ENCODE data around the gene RESP18.
A peak's percentile ranks its signal among the peaks of the same experiment; 100 is the strongest.

The RESP18 gene

DNA sequence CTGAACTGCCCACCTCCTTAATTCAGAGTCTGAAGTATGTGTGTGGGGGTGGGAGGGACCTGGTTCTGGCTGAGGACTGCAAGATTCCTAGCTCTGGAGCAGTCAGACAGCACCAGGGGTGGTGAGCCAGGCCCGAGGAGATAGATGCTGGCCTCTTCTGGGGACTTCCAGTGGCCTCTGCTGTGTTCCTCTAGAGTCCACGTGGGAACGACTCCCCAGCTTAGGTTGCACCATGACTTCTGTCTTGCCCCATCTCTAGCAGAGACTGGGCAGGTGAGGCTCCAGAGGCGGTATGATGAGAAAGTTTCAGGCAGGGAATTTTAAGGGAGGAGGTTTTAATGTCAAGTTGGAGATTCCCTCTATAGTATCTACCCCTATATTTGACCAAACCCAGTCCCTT lies 22.0 kb upstream of the RESP18 start:
- no peak overlapping the region for H3K27ac ChIP-seq (ENCODE audit: extremely low read depth, low read depth, low read length)
- no peaks in the 10 kb centered on the region for H3K9me3 ChIP-seq (ENCODE audit: control insufficient read depth, insufficient read depth, low read depth, low read length)
- no peaks in the 10 kb centered on the region for H3K36me3 ChIP-seq (ENCODE audit: control insufficient read depth in 2 of 2, insufficient read depth in 1 of 2, low read length in 2 of 2)
- H3K4me3 ChIP-seq (ENCODE audit: low read depth, low read length): no peak overlapping the region
- ChIA-PET POLR2A (no interaction called here), CTCF (interaction anchor here (0.6 to 1.5 kb wide), 4 partner anchors 24 to 557 kb away, joined by 3 to 7 read pairs (median 4); no protein-coding TSS in a partner anchor)
- no peak for TF ChIP-seq ZNF391 (tag by site-specific recombination; IDR thresholded peaks at IDR 0.05; ENCODE audit: borderline replicate concordance, low read depth)
- peaks cover 7% of the 10 kb centered on the region for H3K4me1 ChIP-seq (ENCODE audit: control insufficient read depth, insufficient read depth, low read length)

DNA sequence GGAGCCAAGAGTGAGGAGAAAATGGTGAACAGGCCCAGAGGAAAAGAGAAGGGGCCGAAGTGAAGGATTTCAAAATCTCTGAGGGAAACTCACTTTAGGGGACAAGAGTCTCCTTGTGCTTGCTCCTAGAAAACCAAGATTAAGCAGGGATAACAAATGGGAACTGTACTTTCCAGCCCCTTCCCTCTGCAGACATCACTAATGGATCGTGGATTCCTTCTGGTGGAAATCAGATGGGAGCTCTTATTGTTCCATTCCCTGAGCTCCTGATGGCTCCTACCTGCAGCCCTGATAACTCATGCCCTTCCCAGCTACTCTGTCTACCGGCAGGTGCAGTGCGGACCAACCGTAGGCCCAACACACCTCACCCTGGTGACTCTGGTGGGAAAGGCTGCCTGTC lies 20.6 kb upstream of the RESP18 start:
- POLR2A ChIA-PET: interaction anchor here (0.6 kb wide), 1 partner anchor 12 kb away, joined by 3 read pairs; no protein-coding TSS in a partner anchor
- Histone ChIP-seq H3K9me3 (ENCODE audit: control insufficient read depth, insufficient read depth, low read depth, low read length) (no peaks in the 10 kb centered on the region), H3K4me1 (ENCODE audit: control insufficient read depth, insufficient read depth, low read length) (peaks cover 2% of the 10 kb centered on the region), H3K36me3 (ENCODE audit: control insufficient read depth in 2 of 2, insufficient read depth in 1 of 2, low read length in 2 of 2) (no peaks in the 10 kb centered on the region), H3K4me3 (ENCODE audit: low read depth, low read length) (no peak overlapping the region), H3K27ac (ENCODE audit: extremely low read depth, low read depth, low read length) (no peak overlapping the region)
- TF ChIP-seq, protein P1, sequence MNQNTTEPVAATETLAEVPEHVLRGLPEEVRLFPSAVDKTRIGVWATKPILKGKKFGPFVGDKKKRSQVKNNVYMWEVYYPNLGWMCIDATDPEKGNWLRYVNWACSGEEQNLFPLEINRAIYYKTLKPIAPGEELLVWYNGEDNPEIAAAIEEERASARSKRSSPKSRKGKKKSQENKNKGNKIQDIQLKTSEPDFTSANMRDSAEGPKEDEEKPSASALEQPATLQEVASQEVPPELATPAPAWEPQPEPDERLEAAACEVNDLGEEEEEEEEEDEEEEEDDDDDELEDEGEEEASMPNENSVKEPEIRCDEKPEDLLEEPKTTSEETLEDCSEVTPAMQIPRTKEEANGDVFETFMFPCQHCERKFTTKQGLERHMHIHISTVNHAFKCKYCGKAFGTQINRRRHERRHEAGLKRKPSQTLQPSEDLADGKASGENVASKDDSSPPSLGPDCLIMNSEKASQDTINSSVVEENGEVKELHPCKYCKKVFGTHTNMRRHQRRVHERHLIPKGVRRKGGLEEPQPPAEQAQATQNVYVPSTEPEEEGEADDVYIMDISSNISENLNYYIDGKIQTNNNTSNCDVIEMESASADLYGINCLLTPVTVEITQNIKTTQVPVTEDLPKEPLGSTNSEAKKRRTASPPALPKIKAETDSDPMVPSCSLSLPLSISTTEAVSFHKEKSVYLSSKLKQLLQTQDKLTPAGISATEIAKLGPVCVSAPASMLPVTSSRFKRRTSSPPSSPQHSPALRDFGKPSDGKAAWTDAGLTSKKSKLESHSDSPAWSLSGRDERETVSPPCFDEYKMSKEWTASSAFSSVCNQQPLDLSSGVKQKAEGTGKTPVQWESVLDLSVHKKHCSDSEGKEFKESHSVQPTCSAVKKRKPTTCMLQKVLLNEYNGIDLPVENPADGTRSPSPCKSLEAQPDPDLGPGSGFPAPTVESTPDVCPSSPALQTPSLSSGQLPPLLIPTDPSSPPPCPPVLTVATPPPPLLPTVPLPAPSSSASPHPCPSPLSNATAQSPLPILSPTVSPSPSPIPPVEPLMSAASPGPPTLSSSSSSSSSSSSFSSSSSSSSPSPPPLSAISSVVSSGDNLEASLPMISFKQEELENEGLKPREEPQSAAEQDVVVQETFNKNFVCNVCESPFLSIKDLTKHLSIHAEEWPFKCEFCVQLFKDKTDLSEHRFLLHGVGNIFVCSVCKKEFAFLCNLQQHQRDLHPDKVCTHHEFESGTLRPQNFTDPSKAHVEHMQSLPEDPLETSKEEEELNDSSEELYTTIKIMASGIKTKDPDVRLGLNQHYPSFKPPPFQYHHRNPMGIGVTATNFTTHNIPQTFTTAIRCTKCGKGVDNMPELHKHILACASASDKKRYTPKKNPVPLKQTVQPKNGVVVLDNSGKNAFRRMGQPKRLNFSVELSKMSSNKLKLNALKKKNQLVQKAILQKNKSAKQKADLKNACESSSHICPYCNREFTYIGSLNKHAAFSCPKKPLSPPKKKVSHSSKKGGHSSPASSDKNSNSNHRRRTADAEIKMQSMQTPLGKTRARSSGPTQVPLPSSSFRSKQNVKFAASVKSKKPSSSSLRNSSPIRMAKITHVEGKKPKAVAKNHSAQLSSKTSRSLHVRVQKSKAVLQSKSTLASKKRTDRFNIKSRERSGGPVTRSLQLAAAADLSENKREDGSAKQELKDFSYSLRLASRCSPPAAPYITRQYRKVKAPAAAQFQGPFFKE (tag by site-specific recombination; IDR thresholded peaks at IDR 0.05; ENCODE audit: borderline replicate concordance): no peak
- peak; percentile 72; the same call in 1 of the 2 replicates for TF ChIP-seq ZNF23 (tag by site-specific recombination; IDR thresholded peaks at IDR 0.05; ENCODE audit: borderline replicate concordance)
- CTCF ChIA-PET: interaction anchor here (0.7 to 2.1 kb wide), 13 partner anchors 11 to 196 kb away, joined by 3 to 12 read pairs (median 4); no protein-coding TSS in a partner anchor

DNA sequence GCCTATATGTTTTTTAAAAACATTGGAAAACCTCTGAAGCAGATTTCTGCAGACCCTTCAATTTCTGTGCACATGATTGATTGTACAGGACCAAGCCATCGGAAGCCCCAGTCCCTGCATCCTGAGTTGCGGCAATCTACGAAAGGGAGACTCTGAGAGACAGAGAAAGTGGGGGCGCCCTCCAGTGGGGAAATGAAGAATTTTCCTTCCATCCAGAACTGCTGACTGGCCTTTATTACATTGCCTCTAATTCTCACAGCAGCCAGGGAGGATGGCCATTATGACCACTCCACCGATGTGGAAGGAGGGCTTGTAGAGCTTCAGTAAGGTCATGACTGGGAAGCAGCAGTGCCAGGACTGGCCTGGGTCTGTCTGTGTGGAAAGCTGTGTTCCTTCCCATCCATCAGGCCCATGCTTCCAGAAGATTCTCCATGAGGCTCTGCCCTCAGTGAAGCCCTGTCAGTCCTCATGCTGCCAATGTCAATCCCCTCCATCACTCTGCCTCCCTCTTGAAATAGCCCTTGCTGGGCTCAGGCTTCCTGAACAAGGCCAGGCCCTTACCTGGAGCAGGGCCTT lies 20.0 kb upstream of the RESP18 start:
- ChIA-PET CTCF (interaction anchor here (0.6 to 2.4 kb wide), 18 partner anchors 12 to 353 kb away, joined by 3 to 12 read pairs (median 5); no protein-coding TSS in a partner anchor), POLR2A (no interaction called here)
- TF ChIP-seq ZSCAN23 (tag by site-specific recombination; IDR thresholded peaks at IDR 0.05) (no peak), PRDM1 (tag by site-specific recombination; IDR thresholded peaks at IDR 0.05) (peak; percentile 49; the same call in 1 of the 2 replicates), ZNF654 (tag by site-specific recombination; IDR thresholded peaks at IDR 0.05; ENCODE audit: low read depth) (peak; percentile 59), ZNF404 (tag by site-specific recombination; IDR thresholded peaks at IDR 0.05) (no peak), ZNF423 (tag by site-specific recombination; IDR thresholded peaks at IDR 0.05) (no peak), ZNF510 (tag by site-specific recombination; IDR thresholded peaks at IDR 0.05; ENCODE audit: insufficient replicate concordance) (no peak), ZNF114 (tag by site-specific recombination; IDR thresholded peaks at IDR 0.05) (no peak)
- TF ChIP-seq, protein P2, sequence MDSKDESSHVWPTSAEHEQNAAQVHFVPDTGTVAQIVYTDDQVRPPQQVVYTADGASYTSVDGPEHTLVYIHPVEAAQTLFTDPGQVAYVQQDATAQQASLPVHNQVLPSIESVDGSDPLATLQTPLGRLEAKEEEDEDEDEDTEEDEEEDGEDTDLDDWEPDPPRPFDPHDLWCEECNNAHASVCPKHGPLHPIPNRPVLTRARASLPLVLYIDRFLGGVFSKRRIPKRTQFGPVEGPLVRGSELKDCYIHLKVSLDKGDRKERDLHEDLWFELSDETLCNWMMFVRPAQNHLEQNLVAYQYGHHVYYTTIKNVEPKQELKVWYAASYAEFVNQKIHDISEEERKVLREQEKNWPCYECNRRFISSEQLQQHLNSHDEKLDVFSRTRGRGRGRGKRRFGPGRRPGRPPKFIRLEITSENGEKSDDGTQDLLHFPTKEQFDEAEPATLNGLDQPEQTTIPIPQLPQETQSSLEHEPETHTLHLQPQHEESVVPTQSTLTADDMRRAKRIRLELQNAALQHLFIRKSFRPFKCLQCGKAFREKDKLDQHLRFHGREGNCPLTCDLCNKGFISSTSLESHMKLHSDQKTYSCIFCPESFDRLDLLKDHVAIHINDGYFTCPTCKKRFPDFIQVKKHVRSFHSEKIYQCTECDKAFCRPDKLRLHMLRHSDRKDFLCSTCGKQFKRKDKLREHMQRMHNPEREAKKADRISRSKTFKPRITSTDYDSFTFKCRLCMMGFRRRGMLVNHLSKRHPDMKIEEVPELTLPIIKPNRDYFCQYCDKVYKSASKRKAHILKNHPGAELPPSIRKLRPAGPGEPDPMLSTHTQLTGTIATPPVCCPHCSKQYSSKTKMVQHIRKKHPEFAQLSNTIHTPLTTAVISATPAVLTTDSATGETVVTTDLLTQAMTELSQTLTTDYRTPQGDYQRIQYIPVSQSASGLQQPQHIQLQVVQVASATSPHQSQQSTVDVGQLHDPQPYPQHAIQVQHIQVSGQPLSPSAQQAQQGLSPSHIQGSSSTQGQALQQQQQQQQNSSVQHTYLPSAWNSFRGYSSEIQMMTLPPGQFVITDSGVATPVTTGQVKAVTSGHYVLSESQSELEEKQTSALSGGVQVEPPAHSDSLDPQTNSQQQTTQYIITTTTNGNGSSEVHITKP (tag by site-specific recombination; IDR thresholded peaks at IDR 0.05): no peak
- TF ChIP-seq, protein P3, sequence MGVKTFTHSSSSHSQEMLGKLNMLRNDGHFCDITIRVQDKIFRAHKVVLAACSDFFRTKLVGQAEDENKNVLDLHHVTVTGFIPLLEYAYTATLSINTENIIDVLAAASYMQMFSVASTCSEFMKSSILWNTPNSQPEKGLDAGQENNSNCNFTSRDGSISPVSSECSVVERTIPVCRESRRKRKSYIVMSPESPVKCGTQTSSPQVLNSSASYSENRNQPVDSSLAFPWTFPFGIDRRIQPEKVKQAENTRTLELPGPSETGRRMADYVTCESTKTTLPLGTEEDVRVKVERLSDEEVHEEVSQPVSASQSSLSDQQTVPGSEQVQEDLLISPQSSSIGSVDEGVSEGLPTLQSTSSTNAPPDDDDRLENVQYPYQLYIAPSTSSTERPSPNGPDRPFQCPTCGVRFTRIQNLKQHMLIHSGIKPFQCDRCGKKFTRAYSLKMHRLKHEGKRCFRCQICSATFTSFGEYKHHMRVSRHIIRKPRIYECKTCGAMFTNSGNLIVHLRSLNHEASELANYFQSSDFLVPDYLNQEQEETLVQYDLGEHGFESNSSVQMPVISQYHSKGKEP (tag by site-specific recombination; IDR thresholded peaks at IDR 0.05): no peak
- TF ChIP-seq, protein P4, sequence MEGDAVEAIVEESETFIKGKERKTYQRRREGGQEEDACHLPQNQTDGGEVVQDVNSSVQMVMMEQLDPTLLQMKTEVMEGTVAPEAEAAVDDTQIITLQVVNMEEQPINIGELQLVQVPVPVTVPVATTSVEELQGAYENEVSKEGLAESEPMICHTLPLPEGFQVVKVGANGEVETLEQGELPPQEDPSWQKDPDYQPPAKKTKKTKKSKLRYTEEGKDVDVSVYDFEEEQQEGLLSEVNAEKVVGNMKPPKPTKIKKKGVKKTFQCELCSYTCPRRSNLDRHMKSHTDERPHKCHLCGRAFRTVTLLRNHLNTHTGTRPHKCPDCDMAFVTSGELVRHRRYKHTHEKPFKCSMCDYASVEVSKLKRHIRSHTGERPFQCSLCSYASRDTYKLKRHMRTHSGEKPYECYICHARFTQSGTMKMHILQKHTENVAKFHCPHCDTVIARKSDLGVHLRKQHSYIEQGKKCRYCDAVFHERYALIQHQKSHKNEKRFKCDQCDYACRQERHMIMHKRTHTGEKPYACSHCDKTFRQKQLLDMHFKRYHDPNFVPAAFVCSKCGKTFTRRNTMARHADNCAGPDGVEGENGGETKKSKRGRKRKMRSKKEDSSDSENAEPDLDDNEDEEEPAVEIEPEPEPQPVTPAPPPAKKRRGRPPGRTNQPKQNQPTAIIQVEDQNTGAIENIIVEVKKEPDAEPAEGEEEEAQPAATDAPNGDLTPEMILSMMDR (tag by site-specific recombination; IDR thresholded peaks at IDR 0.05): peak; percentile 50; the same call in 1 of the 2 replicates
- H3K4me3 ChIP-seq (ENCODE audit: low read depth, low read length): no peak overlapping the region
- no peak overlapping the region for H3K27ac ChIP-seq (ENCODE audit: extremely low read depth, low read depth, low read length)
- no peaks in the 10 kb centered on the region for H3K4me1 ChIP-seq (ENCODE audit: control insufficient read depth, insufficient read depth, low read length)
- no peaks in the 10 kb centered on the region for H3K36me3 ChIP-seq (ENCODE audit: control insufficient read depth in 2 of 2, insufficient read depth in 1 of 2, low read length in 2 of 2)
- no peaks in the 10 kb centered on the region for H3K9me3 ChIP-seq (ENCODE audit: control insufficient read depth, insufficient read depth, low read depth, low read length)

Data from HEK293 (cell line).